IMR-90 (cell line): ENCODE results near the gene TPGS1. TPM values are rescaled to one million over a fixed set of nuclear protein-coding genes. Genes with fewer than 3 reads are reported as not detected.

Source experiments
- ATAC-seq: fragments of 200-7000 bp; cut with Tn5 transposase; 2 replicates; pipeline ENCODE4 v1.9.1; 2020; ENCODE audit warnings: low read depth, mild to moderate bottlenecking, moderate library complexity
- BruUV-seq: library from RNA; stranded (reverse); fragments of 400-500 nt; replicated peaks from 2 replicates; lab custom pipeline; 2021; lab: Mats Ljungman, UMichigan
- CTCF ChIA-PET: fragments of 300-600 bp; formaldehyde crosslinking; extraction: SDS; loops from one replicate; lab custom pipeline; 2021; ENCODE audit warnings: antibody characterized with exemption; lab: Yijun Ruan, JAX
- POLR2A ChIA-PET: fragments of 300-600 bp; sonication (Branson Sonifier 250); formaldehyde crosslinking; loops from one replicate; lab custom pipeline; 2022; ENCODE audit warnings: antibody characterized with exemption; ENCODE audit not compliant: unreplicated experiment; lab: Charles Lee
- DNase-seq: peaks from one replicate; pipeline ENCODE4 v3.0.0; 2013
- H2AFZ ChIP-seq: replicated peaks from 2 replicates; pipeline ENCODE3; 2013; ENCODE audit warnings: low read length, mild to moderate bottlenecking; ENCODE audit not compliant: poor library complexity
- H2AK5ac ChIP-seq: 2 replicates; pipeline ENCODE4 v1.6.1; 2013; ENCODE audit warnings: low read depth, low read length, inconsistent platforms
- H2AK9ac ChIP-seq: replicated peaks from 2 replicates; pipeline ENCODE3; 2013; ENCODE audit warnings: mild to moderate bottlenecking, low read depth, low read length, moderate library complexity; ENCODE audit not compliant: poor library complexity
- H2BK120ac ChIP-seq: 2 replicates; pipeline ENCODE4 v1.6.1; 2013; ENCODE audit warnings: low read depth, low read length, inconsistent platforms
- H2BK15ac ChIP-seq: 3 replicates; pipeline ENCODE4 v1.6.1; 2013; ENCODE audit warnings: low read depth, low read length, inconsistent platforms
- H2BK20ac ChIP-seq: 2 replicates; pipeline ENCODE4 v1.6.1; 2013; ENCODE audit warnings: low read depth, mild to moderate bottlenecking, inconsistent platforms, low read length, moderate library complexity
- H2BK5ac ChIP-seq: 2 replicates; pipeline ENCODE4 v1.6.1; 2013; ENCODE audit warnings: mild to moderate bottlenecking, low read depth, low read length, inconsistent platforms; ENCODE audit not compliant: poor library complexity, severe bottlenecking
- H3K14ac ChIP-seq: replicated peaks from 2 replicates; pipeline ENCODE4 v1.6.1; 2013; ENCODE audit warnings: low read depth, low read length, inconsistent platforms
- H3K18ac ChIP-seq: 2 replicates; pipeline ENCODE4 v1.6.1; 2013; ENCODE audit warnings: low read depth, low read length, control low read depth
- H3K23ac ChIP-seq: 2 replicates; pipeline ENCODE4 v1.6.1; 2013; ENCODE audit warnings: low read depth, low read length, inconsistent platforms
- H3K27ac ChIP-seq: 2 replicates; pipeline ENCODE4 v1.5.1; 2013; ENCODE audit warnings: mild to moderate bottlenecking, control low read depth, low read length; ENCODE audit not compliant: insufficient read depth
- H3K27me3 ChIP-seq: 2 replicates; pipeline ENCODE4 v1.6.1; 2013; ENCODE audit warnings: low read length; ENCODE audit not compliant: control insufficient read depth, insufficient read depth
- H3K36me3 ChIP-seq: 2 replicates; pipeline ENCODE4 v1.6.1; 2013; ENCODE audit warnings: low read length, mixed read lengths; ENCODE audit not compliant: control insufficient read depth, insufficient read depth
- H3K4ac ChIP-seq: 2 replicates; pipeline ENCODE4 v1.6.1; 2013; ENCODE audit warnings: low read depth, low read length, inconsistent platforms
- H3K4me1 ChIP-seq: 2 replicates; pipeline ENCODE4 v1.6.1; 2013; ENCODE audit warnings: low read length, mixed read lengths; ENCODE audit not compliant: control insufficient read depth, insufficient read depth
- H3K4me2 ChIP-seq: 2 replicates; pipeline ENCODE4 v1.6.1; 2013; ENCODE audit warnings: low read depth, mild to moderate bottlenecking, control low read depth, low read length, moderate library complexity
- H3K4me3 ChIP-seq: 2 replicates; pipeline ENCODE4 v1.5.1; 2013; ENCODE audit warnings: low read depth, mild to moderate bottlenecking, control low read depth, low read length, moderate library complexity; ENCODE audit not compliant: insufficient read depth
- H3K56ac ChIP-seq: 2 replicates; pipeline ENCODE4 v1.6.1; 2013; ENCODE audit warnings: low read length, inconsistent platforms; ENCODE audit not compliant: insufficient read depth; ENCODE audit errors: extremely low read depth
- H3K79me1 ChIP-seq, 2 experiments: 2 replicates each; pipeline ENCODE4 v1.6.1; 2013; ENCODE audit warnings: low read length in 2 of 2, inconsistent platforms in 1 of 2, low read depth in 1 of 2
- H3K9ac ChIP-seq: 2 replicates; pipeline ENCODE4 v1.6.1; 2013; ENCODE audit warnings: low read depth, low read length, control low read depth
- H3K9me1 ChIP-seq: 2 replicates; pipeline ENCODE4 v1.6.1; 2013; ENCODE audit warnings: low read length, inconsistent platforms; ENCODE audit not compliant: insufficient read depth
- H3K9me3 ChIP-seq: 2 replicates; pipeline ENCODE4 v1.6.1; 2013; ENCODE audit warnings: low read length; ENCODE audit not compliant: control insufficient read depth, insufficient read depth
- H4K20me1 ChIP-seq: 2 replicates; pipeline ENCODE4 v1.6.1; 2013; ENCODE audit warnings: low read length, inconsistent platforms; ENCODE audit not compliant: insufficient read depth
- H4K5ac ChIP-seq: 2 replicates; pipeline ENCODE4 v1.6.1; 2013; ENCODE audit warnings: mild to moderate bottlenecking, low read depth, low read length, control low read depth
- H4K8ac ChIP-seq, 2 experiments: 2 replicates each; pipeline ENCODE4 v1.6.1; 2013; ENCODE audit warnings: low read depth in 2 of 2, low read length in 2 of 2, control low read depth in 1 of 2, inconsistent platforms in 1 of 2
- H4K91ac ChIP-seq: 2 replicates; pipeline ENCODE4 v1.6.1; 2013; ENCODE audit warnings: low read depth, low read length, inconsistent platforms; ENCODE audit not compliant: insufficient read depth
- CEBPB ChIP-seq: IDR thresholded peaks from 2 replicates; pipeline ENCODE4 v1.6.1; 2012; ENCODE audit warnings: low read depth, low read length, improper control_type of control experiment
- MAZ ChIP-seq: IDR thresholded peaks from 2 replicates; pipeline ENCODE4 v1.6.1; 2012; ENCODE audit warnings: low read depth, mild to moderate bottlenecking, low read length, improper control_type of control experiment, moderate library complexity, borderline replicate concordance
- MXI1 ChIP-seq: IDR thresholded peaks from 2 replicates; pipeline ENCODE4 v1.6.1; 2012; ENCODE audit warnings: low read depth, mild to moderate bottlenecking, low read length, moderate library complexity, borderline replicate concordance
- NFE2L2 ChIP-seq: fragments of 150-350 bp; IDR thresholded peaks from 2 replicates; pipeline ENCODE4 v1.6.1; 2016; ENCODE audit warnings: low read depth, mild to moderate bottlenecking, low read length
- POLR2A ChIP-seq: IDR thresholded peaks from 2 replicates; pipeline ENCODE4 v1.6.1; 2012; ENCODE audit warnings: mild to moderate bottlenecking, low read depth, low read length
- RAD21 ChIP-seq: IDR thresholded peaks from 2 replicates; pipeline ENCODE4 v1.6.1; 2012; ENCODE audit warnings: low read length, improper control_type of control experiment
- RCOR1 ChIP-seq: IDR thresholded peaks from 2 replicates; pipeline ENCODE4 v1.6.1; 2012; ENCODE audit warnings: mild to moderate bottlenecking, low read length, improper control_type of control experiment; ENCODE audit not compliant: insufficient replicate concordance
- WGBS, 2 experiments: methylation state at CpG; one replicate each; pipeline versions ENCODE4 v1.1.5 to v1.1.7; 2013; ENCODE audit warnings: missing lambda C conversion rate in 2 of 2; ENCODE audit not compliant: insufficient read length in 1 of 2; ENCODE audit errors: extremely low coverage in 2 of 2; 5-methylcytosine and 5-hydroxymethylcytosine counted together
- dilution Hi-C: fragments of 300-500 bp; cut with HindIII; formaldehyde crosslinking; loops from one replicate; pipeline ENCODE4 v1.14.3; 2018; ENCODE audit warnings: low sequenced_read_pairs; ENCODE audit not compliant: unreplicated experiment
- in situ Hi-C: fragments of 300-500 bp; cut with MboI; formaldehyde crosslinking; loops from 3 replicates; pipeline ENCODE4 v1.14.3; 2019; ENCODE audit warnings: low sequenced_read_pairs, inconsistent platforms, mixed read lengths
- intact Hi-C: fragments of 100-400 bp; cut with micrococcal nuclease; formaldehyde crosslinking; loops from 2 replicates; pipeline ENCODE4 v1.10.0; 2022
- polyA plus RNA-seq, 3 experiments: library from polyadenylated mRNA; depleted of rRNA; stranded (reverse); fragments of >200 nt; gene quantifications; 2 replicates each; pipeline ENCODE4 v1.2.3, GENCODE V29; 2012; ENCODE audit warnings: low replicate concordance in 1 of 3
- total RNA-seq: library from RNA; depleted of rRNA; stranded (reverse); fragments of >200 nt; gene quantifications from 2 replicates; pipeline ENCODE4 v1.2.3, GENCODE V29; 2012

Gene TPGS1
- total and polyA plus RNA-seq, 2 of the 4 experiments (the other 2 are of a cell fraction) = 2.7 to 6.3 TPM

GRCh38 chr19:547836-548720 lies 40.8 kb downstream of the TPGS1 start:
- Histone ChIP-seq H3K9me1 (peaks cover 8% of the 10 kb centered on the region), H3K27me3 (no peaks in the 10 kb centered on the region), H3K9ac (no peak overlapping the region), H3K4me2 (no peak overlapping the region), H3K18ac (no peak overlapping the region), H2AK5ac (no peak overlapping the region), H3K4me1 (peaks cover 2% of the 10 kb centered on the region; the same call in 1 of the 2 replicates), H3K14ac (no peak overlapping the region), H2BK20ac (no peak overlapping the region), H2AFZ (no peak overlapping the region), H4K91ac (no peak overlapping the region), H3K36me3 (peaks cover 3% of the 10 kb centered on the region; the same call in 1 of the 2 replicates), H2AK9ac (no peak overlapping the region), H3K4ac (no peak overlapping the region), H3K79me1 (no peaks in the 10 kb centered on the region; a peak in 1 of 4 replicates), H3K56ac (no peak overlapping the region), H3K23ac (no peak overlapping the region), H4K8ac (no peak overlapping the region), H4K20me1 (peaks cover 7% of the 10 kb centered on the region; the same call in 1 of the 2 replicates), H2BK5ac (no peak overlapping the region), H3K9me3 (no peaks in the 10 kb centered on the region), H3K27ac (no peak overlapping the region), H4K5ac (no peak overlapping the region), H2BK15ac (no peak overlapping the region), H2BK120ac (no peak overlapping the region), H3K4me3 (no peak overlapping the region)
- BruUV-seq = no TSS peak
- DNase-seq (no peak), ATAC-seq (no peak)
- WGBS, 2 experiments = 81% methylated on average over 9 of the region's 26 CpGs; no CpG with 5 or more reads in 1 of the 2 experiments
- ChIA-PET CTCF (no interaction called here), POLR2A (no interaction called here)
- in situ Hi-C loops = no loop called here
- TF ChIP-seq MXI1 (no peak), POLR2A (no peak), RCOR1 (no peak), NFE2L2 (no peak), RAD21 (no peak), MAZ (no peak), CEBPB (no peak)
- intact Hi-C loops = no loop called here
- dilution Hi-C loops = no loop called here
